ENCODE data around the gene CLSTN1. TPM values are rescaled to one million over a fixed set of nuclear protein-coding genes. Genes with fewer than 3 reads are reported as not detected.

CLSTN1 gene
- polyA plus RNA-seq, 1 of the 3 experiments (the other 2 are of a cell fraction), result 59.6 TPM

- Histone ChIP-seq H3K4me1 (ENCODE audit: control insufficient read depth in 1 of 2, insufficient read depth in 2 of 2, low read depth in 1 of 2, low read length in 1 of 2) (no peaks in the 10 kb centered on the region; a peak in 1 of 4 replicates), H2AFZ (ENCODE audit: low read depth) (no peak overlapping the region), H3K79me2 (ENCODE audit: insufficient read depth) (no peaks in the 10 kb centered on the region), H3K9ac (no peak overlapping the region), H3K9me3 (no peaks in the 10 kb centered on the region), H3K9me2 (no peaks in the 10 kb centered on the region), H3F3A (replicated peaks; ENCODE audit: insufficient read depth) (no peaks in the 10 kb centered on the region), H3K4me2 (no peak overlapping the region), H3K36me3 (replicated peaks in 1 of 2; ENCODE audit: control insufficient read depth in 1 of 2, insufficient read depth in 2 of 2, low read length in 1 of 2) (peaks cover 6 to 24% of the 10 kb centered on the region in 2 experiments), H4K20me1 (ENCODE audit: insufficient read depth) (no peaks in the 10 kb centered on the region), H3K27ac (ENCODE audit: low read depth in 2 of 2, low read length in 1 of 2) (no peak overlapping the region), H3K4me3 (ENCODE audit: low read depth in 2 of 2, low read length in 1 of 2) (no peak overlapping the region; a peak in 1 of 4 replicates), H3K27me3 (ENCODE audit: insufficient read depth) (no peaks in the 10 kb centered on the region)
- peak; percentile 88 for DNase-seq
- CTCF ChIA-PET, result interaction anchor here (0.6 to 3.0 kb wide), 19 partner anchors 9 to 458 kb away, joined by 3 to 9 read pairs (median 3); no protein-coding TSS in a partner anchor
- TF ChIP-seq MAX (IDR thresholded peaks at IDR 0.05; ENCODE audit: low read depth) (no peak), NRF1 (IDR thresholded peaks at IDR 0.05; ENCODE audit: low read depth, low read length) (no peak), RXRA (IDR thresholded peaks at IDR 0.05; ENCODE audit: borderline replicate concordance, low read depth) (no peak), EZH2phosphoT487 (IDR thresholded peaks at IDR 0.05; ENCODE audit: borderline replicate concordance, low read depth) (no peak), FOXJ3 (CRISPR knock-in tag; IDR thresholded peaks at IDR 0.05) (no peak), RFX5 (IDR thresholded peaks at IDR 0.05; ENCODE audit: low read length) (no peak), REST (IDR thresholded peaks at IDR 0.05; ENCODE audit: low read depth, low read length) (no peak), RAD21 (IDR thresholded peaks at IDR 0.05; ENCODE audit: low read length) (peak; percentile 56), CTCF (IDR thresholded peaks at IDR 0.05) (peak; percentile 76), SMC3 (IDR thresholded peaks at IDR 0.05; ENCODE audit: low read depth, low read length) (peak; percentile 49)
- WGBS (ENCODE audit: low lambda C conversion rate), result 92% methylated on average over 15 of the region's 24 CpGs
- POLR2A ChIA-PET, result interaction anchor here (0.6 kb wide), 1 partner anchor 63 kb away, joined by 3 read pairs; no protein-coding TSS in a partner anchor
Measured at GRCh38 chr1:9724706-9725476, 98.9 kb downstream of the CLSTN1 start.

All from SK-N-SH (cell line).